GM18870 (cell line): ENCODE data around the gene TAF4.
"Not testable (repeated sequence)": the region's sequence is repeated elsewhere in the genome, so short reads cannot be mapped to it uniquely, and the experiment has no call there.

Source experiments
- ATAC-seq: cut with Tn5 transposase; IDR thresholded peaks from one replicate; pipeline ENCODE4 v1.9.1; 2021; ENCODE audit warnings: moderate library complexity; ENCODE audit not compliant: unreplicated experiment

TAF4 gene

GRCh38 chr20:61951695-61952533, 113.8 kb downstream of the TAF4 start:
- ATAC-seq, result no peak

GRCh38 chr20:61950641-61951071, 115.0 kb downstream of the TAF4 start:
- no peak for ATAC-seq

GRCh38 chr20:61949714-61950640, 115.7 kb downstream of the TAF4 start:
- ATAC-seq, result no peak

- ATAC-seq, result no peak
Measured at GRCh38 chr20:61949363-61949713, 116.3 kb downstream of the TAF4 start.

- no peak for ATAC-seq
Measured at GRCh38 chr20:61948586-61949362, 116.9 kb downstream of the TAF4 start.

- not testable (repeated sequence) for ATAC-seq
Measured at GRCh38 chr20:61948056-61948455, 117.6 kb downstream of the TAF4 start.

- ATAC-seq, result not testable (repeated sequence)
Measured at GRCh38 chr20:61945495-61945894, 120.2 kb downstream of the TAF4 start.

DNA sequence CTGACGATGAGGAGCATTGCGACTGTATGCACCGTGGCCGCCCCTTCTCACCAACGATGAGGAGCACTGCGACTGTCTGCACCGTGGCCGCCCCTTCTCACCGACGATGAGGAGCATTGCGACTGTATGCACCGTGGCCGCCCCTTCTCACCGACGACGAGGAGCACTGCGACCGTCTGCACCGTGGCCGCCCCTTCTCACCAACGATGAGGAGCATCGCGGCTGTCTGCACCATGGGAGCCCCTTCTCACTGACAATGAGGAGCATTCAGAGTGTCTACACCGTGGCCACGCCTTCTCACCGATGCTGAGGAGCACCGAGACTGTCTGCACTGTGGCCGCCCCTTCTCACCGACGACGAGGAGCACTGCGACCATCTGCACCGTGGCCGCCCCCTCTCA, 120.7 kb downstream of the TAF4 start:
- not testable (repeated sequence) for ATAC-seq

- ATAC-seq, result no peak
Measured at GRCh38 chr20:61942526-61942925, 123.2 kb downstream of the TAF4 start.

- no peak for ATAC-seq
Measured at GRCh38 chr20:61941721-61942405, 123.8 kb downstream of the TAF4 start.

GRCh38 chr20:61940976-61941720, 124.5 kb downstream of the TAF4 start:
- no peak for ATAC-seq

DNA sequence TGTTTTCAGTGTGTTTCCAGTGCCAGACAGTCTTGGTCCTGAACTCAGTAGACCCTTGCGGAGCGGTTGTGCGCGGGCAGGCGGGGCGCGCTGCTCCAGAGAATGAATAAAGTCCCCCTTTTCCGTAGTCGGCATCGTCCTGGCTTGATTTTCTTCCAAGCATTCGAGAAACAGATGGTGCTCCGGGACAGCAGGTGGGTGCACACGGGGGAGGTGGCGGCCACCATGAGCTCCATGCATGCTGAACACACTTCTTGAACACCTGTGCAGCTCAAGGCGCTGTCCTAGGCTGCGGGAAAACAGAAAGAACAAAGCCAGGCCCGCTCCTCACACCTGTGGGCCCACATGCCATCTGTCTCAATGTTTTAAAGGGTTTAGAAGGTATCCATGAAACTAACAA, 125.2 kb downstream of the TAF4 start:
- ATAC-seq, result no peak

- ATAC-seq, result no peak
Measured at GRCh38 chr20:61939691-61940360, 125.9 kb downstream of the TAF4 start.

DNA sequence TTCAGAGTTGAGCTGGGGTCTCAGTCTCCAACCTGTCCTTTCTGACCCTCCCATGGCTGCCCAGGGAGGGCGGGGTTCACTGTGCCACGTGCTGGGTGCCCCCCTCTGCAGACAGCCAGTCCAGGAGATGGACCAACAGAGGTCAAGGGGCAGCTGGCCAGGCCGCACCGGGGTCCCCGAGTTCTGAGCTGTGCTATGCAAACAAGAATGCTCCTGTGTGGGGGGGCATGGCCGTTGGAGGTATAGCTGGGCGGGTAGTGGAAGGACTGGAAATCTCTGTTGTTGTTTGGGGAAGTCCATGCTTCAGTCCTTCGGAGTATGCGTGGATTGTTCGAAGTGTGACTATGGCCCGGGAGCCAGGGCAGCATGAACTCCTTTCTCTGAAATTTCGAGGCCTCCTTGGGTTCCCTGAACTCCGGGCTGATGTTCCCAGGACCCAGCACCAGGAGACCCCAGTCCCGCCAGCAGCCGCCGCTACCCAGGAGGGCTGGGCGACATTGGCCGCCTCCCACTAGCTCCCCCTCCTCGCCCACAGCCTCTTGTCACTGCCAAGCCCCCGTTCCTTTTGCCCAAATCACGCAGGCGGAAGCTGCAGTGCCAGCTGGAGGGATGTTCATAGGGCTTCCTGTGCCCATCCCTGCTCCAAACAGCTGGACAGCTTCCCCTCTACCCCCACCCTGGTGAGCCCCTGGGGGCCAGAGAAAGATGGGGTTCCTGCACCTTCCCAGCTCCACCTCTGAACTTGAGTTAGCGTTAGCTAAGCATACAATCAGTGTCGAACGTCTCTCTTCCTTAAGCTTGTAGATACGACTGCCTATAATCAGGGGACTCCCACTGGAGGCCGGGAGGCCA, 126.6 kb downstream of the TAF4 start:
- ATAC-seq, result no peak

DNA sequence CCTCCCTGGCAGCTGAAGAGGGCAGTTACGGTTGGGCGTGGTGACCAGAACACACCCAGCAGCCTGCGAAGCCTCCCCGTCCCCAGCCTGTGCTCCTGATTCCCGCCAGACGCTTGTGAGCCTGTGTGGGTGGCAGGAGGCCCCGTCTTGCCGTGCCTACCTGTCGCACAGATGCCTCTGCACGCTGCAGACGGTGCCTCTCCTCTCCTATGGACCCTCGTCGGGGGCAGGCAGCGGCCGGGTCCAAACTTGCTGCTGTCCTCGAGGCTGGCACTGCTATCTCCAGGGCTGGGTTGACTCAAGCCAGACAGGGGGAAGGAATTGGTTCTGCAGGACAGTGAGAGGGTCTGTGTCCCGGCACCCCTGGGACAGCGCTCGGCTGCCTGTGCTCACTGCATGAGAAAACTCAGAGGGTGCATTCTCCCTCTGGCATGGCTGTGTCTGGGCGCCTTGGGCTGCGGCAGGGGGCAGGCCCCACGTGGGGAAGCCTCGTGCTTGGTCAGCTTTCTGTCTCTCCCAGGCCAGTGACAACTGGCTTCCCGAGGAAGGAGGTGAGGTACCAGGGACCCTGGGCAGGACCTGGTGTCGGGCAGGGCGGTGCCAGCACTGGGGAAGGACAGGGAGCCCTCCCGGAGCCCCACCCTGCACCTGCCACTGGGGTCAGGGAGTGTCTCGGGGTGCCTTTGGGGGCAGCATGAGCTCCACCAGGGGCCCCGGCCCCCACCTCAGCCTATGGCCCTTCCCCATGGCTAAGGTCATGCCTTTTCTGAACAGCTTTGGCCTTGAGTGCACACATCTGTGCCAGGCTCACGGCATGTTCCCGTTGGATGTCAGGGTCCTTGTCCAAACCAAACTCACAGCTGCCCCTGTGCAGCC, 127.5 kb downstream of the TAF4 start:
- no peak for ATAC-seq

GRCh38 chr20:61937146-61937962, 128.3 kb downstream of the TAF4 start:
- ATAC-seq, result no peak
